ENCODE data around the gene SYT1.

Gene SYT1

DNA sequence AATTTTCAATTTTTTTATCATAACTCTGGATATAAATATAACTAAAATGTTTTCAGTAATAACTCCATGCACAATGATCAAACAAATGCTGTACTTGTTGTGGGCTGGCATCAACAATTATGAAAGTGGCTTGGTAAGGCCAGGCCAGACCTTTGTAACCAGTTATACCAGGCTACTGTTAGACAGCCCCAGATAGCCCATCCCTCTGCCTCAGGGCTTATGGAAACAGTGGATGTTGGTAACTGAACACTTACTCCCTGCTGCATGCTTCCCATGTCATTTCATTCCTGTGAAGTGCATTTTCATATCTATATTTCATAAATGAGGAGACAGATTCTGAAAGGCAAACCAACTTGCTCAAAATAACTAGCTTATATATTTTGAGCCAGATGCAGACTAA, 195.0 kb downstream of the SYT1 start:
- TF ChIP-seq ARNT (IDR thresholded peaks at IDR 0.05) (no peak), SUZ12 (IDR thresholded peaks at IDR 0.05) (no peak), LEF1 (IDR thresholded peaks at IDR 0.05; ENCODE audit: borderline replicate concordance) (no peak), FOXA1 (IDR thresholded peaks at IDR 0.05) (no peak), HDGF (IDR thresholded peaks at IDR 0.05; ENCODE audit: borderline replicate concordance) (no peak), BHLHE40 (IDR thresholded peaks at IDR 0.05; ENCODE audit: borderline replicate concordance) (no peak)
- no peak for DNase-seq (ENCODE audit: extremely low spot score)
- ChIA-PET CTCF (no interaction called here), POLR2A (no interaction called here)

DNA sequence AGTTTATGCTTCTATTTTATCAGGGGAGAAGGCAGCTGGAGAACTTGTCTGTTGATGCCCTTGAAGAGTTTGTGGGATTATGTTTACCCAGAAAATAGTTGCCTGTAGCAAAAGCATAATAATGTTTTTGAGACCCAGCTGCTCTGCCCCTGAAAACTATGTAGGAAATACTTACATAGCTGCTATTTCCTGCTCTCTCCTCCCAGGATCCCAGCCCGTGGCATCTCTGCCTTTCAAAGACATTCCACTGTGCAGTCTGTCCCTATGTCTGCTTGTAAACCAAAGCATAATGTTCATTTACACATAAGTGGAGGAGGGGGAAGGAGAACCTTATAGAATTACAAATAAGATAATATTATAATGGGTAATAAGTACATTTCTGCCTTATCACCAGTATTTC, 198.7 kb downstream of the SYT1 start:
- CTCF ChIA-PET, result no interaction called here
- TF ChIP-seq L3MBTL2 (conservative IDR thresholded peaks at IDR 0.05) (no peak), HDGF (IDR thresholded peaks at IDR 0.05; ENCODE audit: borderline replicate concordance) (no peak), CTBP1 (IDR thresholded peaks at IDR 0.05; ENCODE audit: borderline replicate concordance) (no peak), ARNT (IDR thresholded peaks at IDR 0.05) (no peak), BHLHE40 (IDR thresholded peaks at IDR 0.05; ENCODE audit: borderline replicate concordance) (no peak), ELF4 (IDR thresholded peaks at IDR 0.05) (no peak), TARDBP (IDR thresholded peaks at IDR 0.05) (no peak), SUZ12 (IDR thresholded peaks at IDR 0.05) (no peak), FOXA1 (IDR thresholded peaks at IDR 0.05) (no peak), LEF1 (IDR thresholded peaks at IDR 0.05; ENCODE audit: borderline replicate concordance) (no peak)
- TF ChIP-seq, protein P1, sequence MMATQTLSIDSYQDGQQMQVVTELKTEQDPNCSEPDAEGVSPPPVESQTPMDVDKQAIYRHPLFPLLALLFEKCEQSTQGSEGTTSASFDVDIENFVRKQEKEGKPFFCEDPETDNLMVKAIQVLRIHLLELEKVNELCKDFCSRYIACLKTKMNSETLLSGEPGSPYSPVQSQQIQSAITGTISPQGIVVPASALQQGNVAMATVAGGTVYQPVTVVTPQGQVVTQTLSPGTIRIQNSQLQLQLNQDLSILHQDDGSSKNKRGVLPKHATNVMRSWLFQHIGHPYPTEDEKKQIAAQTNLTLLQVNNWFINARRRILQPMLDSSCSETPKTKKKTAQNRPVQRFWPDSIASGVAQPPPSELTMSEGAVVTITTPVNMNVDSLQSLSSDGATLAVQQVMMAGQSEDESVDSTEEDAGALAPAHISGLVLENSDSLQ (IDR thresholded peaks at IDR 0.05), result no peak
- DNase-seq (ENCODE audit: extremely low spot score), result no peak
- POLR2A ChIA-PET, result no interaction called here

DNA sequence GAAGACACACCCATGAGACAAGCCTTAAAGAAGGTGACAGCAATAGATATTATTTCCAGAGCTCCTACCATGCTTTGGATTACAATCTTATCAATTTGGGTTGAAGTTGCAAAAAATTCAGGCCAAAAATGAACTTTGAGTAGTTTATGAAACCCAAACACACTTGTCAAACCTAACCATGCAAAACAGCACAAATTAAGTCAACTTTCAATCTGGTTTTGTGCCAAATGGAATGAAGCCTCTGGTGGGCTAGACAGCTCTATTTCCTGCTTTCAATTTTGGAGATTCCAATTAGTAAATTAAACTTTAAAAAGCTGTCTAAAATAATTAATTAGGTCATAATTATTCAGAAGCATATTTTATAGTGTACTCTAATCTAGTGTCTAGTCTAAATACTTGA, 203.4 kb downstream of the SYT1 start:
- POLR2A ChIA-PET, result no interaction called here
- DNase-seq (ENCODE audit: extremely low spot score), result no peak
- CTCF ChIA-PET, result interaction anchor here (0.6 kb wide), 1 partner anchor 58 kb away, joined by 3 read pairs; no protein-coding TSS in a partner anchor

DNA sequence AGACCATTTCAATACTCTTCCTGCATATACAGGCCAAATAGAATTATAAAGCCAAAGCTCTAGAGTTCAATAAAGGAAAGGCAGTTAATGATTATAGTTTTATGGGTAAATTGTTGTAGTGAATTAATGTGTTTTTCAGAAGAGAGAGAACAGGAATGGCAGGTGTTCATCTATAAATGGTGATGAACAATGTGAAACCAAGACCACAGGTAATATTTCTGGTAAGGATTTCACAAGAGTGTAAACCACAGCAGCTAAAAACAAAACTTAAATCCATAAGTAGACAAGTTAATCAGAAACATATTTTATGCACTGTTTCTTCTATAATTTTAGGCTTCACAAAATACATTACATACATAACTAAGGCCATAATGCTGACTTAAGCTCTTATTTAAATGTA, 204.4 kb downstream of the SYT1 start:
- DNase-seq (ENCODE audit: extremely low spot score), result no peak
- TF ChIP-seq BHLHE40 (IDR thresholded peaks at IDR 0.05; ENCODE audit: borderline replicate concordance) (no peak), SUZ12 (IDR thresholded peaks at IDR 0.05) (no peak), NFRKB (IDR thresholded peaks at IDR 0.05) (no peak), FOXK2 (IDR thresholded peaks at IDR 0.05) (no peak), SP1 (IDR thresholded peaks at IDR 0.05) (no peak), L3MBTL2 (conservative IDR thresholded peaks at IDR 0.05) (no peak), TARDBP (IDR thresholded peaks at IDR 0.05) (no peak), LEF1 (IDR thresholded peaks at IDR 0.05; ENCODE audit: borderline replicate concordance) (no peak), ELF4 (IDR thresholded peaks at IDR 0.05) (no peak)
- CTCF ChIA-PET, result no interaction called here
- POLR2A ChIA-PET, result no interaction called here

More for the DNA sequence above, 203.4 kb downstream of the SYT1 start:
- no peak for TF ChIP-seq TARDBP (IDR thresholded peaks at IDR 0.05)
- TF ChIP-seq HDGF (IDR thresholded peaks at IDR 0.05; ENCODE audit: borderline replicate concordance), result no peak
- no peak for TF ChIP-seq ARNT (IDR thresholded peaks at IDR 0.05)
- TF ChIP-seq, protein P1 (IDR thresholded peaks at IDR 0.05), result no peak
- no peak for TF ChIP-seq FOXA1 (IDR thresholded peaks at IDR 0.05)
- TF ChIP-seq SUZ12 (IDR thresholded peaks at IDR 0.05), result no peak
- TF ChIP-seq FOXM1 (IDR thresholded peaks at IDR 0.05; ENCODE audit: borderline replicate concordance), result no peak
- TF ChIP-seq L3MBTL2 (conservative IDR thresholded peaks at IDR 0.05), result no peak
- no peak for TF ChIP-seq ZNF384 (IDR thresholded peaks at IDR 0.05)
- TF ChIP-seq FOXK2 (IDR thresholded peaks at IDR 0.05), result no peak
- no peak for TF ChIP-seq BHLHE40 (IDR thresholded peaks at IDR 0.05; ENCODE audit: borderline replicate concordance)
- TF ChIP-seq CTBP1 (IDR thresholded peaks at IDR 0.05; ENCODE audit: borderline replicate concordance), result no peak
- TF ChIP-seq SP1 (IDR thresholded peaks at IDR 0.05), result no peak
- no peak for TF ChIP-seq LEF1 (IDR thresholded peaks at IDR 0.05; ENCODE audit: borderline replicate concordance)

DNA sequence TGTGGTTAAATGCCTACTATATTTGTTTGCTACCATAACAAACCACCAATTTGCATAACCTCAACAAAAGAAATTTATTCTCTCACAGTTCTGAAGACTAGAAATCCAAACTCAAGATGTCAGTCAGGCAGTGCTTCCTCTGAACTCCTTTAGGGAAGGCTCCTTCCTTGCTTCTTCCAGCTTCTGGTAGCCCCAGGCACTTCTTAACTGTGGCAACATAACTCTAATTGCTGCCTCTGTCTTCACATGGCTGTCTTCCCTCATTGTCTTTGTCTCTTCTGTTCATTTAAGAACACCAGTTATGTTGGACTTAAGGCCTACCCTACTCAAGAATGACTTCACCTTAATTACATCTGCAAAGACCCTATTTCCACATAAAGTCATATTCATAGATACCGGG, 206.9 kb downstream of the SYT1 start:
- ChIA-PET POLR2A (no interaction called here), CTCF (no interaction called here)
- DNase-seq (ENCODE audit: extremely low spot score), result no peak
- TF ChIP-seq FOXK2 (IDR thresholded peaks at IDR 0.05), result no peak
- TF ChIP-seq ARNT (IDR thresholded peaks at IDR 0.05), result no peak
- TF ChIP-seq, protein P1 (IDR thresholded peaks at IDR 0.05), result no peak
- TF ChIP-seq HDGF (IDR thresholded peaks at IDR 0.05; ENCODE audit: borderline replicate concordance), result no peak
- TF ChIP-seq SP1 (IDR thresholded peaks at IDR 0.05), result no peak
- TF ChIP-seq ELF4 (IDR thresholded peaks at IDR 0.05), result no peak
- TF ChIP-seq FOXM1 (IDR thresholded peaks at IDR 0.05; ENCODE audit: borderline replicate concordance), result no peak
- no peak for TF ChIP-seq BHLHE40 (IDR thresholded peaks at IDR 0.05; ENCODE audit: borderline replicate concordance)
- TF ChIP-seq CTBP1 (IDR thresholded peaks at IDR 0.05; ENCODE audit: borderline replicate concordance), result no peak
- no peak for TF ChIP-seq FOXA1 (IDR thresholded peaks at IDR 0.05)
- no peak for TF ChIP-seq SUZ12 (IDR thresholded peaks at IDR 0.05)
- no peak for TF ChIP-seq NFRKB (IDR thresholded peaks at IDR 0.05)
- TF ChIP-seq L3MBTL2 (conservative IDR thresholded peaks at IDR 0.05), result no peak
- TF ChIP-seq TARDBP (IDR thresholded peaks at IDR 0.05), result no peak
- TF ChIP-seq LEF1 (IDR thresholded peaks at IDR 0.05; ENCODE audit: borderline replicate concordance), result no peak
- TF ChIP-seq ZNF384 (IDR thresholded peaks at IDR 0.05), result no peak

DNA sequence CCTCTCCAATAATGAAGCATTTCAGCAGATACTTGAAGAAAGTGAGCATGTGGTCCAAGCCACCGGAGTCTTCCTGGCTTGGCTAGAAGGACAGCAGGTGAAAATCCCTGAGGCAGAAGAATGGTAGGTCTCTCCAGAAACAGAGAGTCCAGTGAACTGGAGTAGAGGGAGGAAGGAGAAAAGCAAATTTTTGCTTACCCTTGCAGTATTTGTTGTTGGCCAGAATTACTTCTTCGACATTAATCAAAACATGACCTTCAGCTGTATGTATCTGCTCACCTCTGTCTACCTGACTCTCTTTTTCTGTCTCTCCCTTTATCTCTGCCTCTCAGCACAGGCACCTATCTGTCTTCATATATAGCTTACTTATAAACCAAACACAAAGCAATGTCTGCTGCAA, 208.9 kb downstream of the SYT1 start:
- ChIA-PET CTCF (no interaction called here), POLR2A (no interaction called here)
- no peak for DNase-seq (ENCODE audit: extremely low spot score)
- TF ChIP-seq ELF4 (IDR thresholded peaks at IDR 0.05), result no peak
- no peak for TF ChIP-seq NFRKB (IDR thresholded peaks at IDR 0.05)
- no peak for TF ChIP-seq L3MBTL2 (conservative IDR thresholded peaks at IDR 0.05)
- TF ChIP-seq FOXA1 (IDR thresholded peaks at IDR 0.05), result no peak
